Tibial nerve (tissue), 4 donors: ENCODE data around the gene SNAP47. TPM values are rescaled to one million over a fixed set of nuclear protein-coding genes. Genes with fewer than 3 reads are reported as not detected.

ENCODE experiments used
- DNase-seq, 2 donors: peaks; one replicate each; pipeline ENCODE4 v3.0.0-alpha.2; 2019; ENCODE audit warnings: low spot score in 2 of 2
- H3K27ac ChIP-seq, 4 donors: fragments of 200-600 bp; sonication (generic) in 3 of 4; one replicate each; pipeline ENCODE4 v1.5.1; 2017 to 2019; ENCODE audit warnings: mild to moderate bottlenecking in 1 of 4
- H3K27me3 ChIP-seq, 2 donors: fragments of 200-600 bp; sonication (generic) in 1 of 2; one replicate each; pipeline versions ENCODE4 v1.5.1 to v1.6.0; 2017 to 2019
- H3K36me3 ChIP-seq, 3 donors: fragments of 200-600 bp; sonication (generic); one replicate each; pipeline ENCODE4 v1.5.1; 2018 to 2019
- H3K4me1 ChIP-seq, 4 donors: fragments of 200-600 bp; sonication (generic) in 3 of 4; one replicate each; pipeline ENCODE4 v1.5.1; 2017 to 2019
- H3K4me3 ChIP-seq, 4 donors: fragments of 200-600 bp; sonication (generic) in 3 of 4; one replicate each; pipeline ENCODE4 v1.5.1; 2017 to 2019; ENCODE audit warnings: mild to moderate bottlenecking in 1 of 4, moderate library complexity in 1 of 4
- H3K9me3 ChIP-seq, 4 donors: fragments of 200-600 bp; sonication (generic) in 3 of 4; one replicate each; pipeline ENCODE4 v1.5.1; 2017 to 2019
- EP300 ChIP-seq, 2 donors: sonication (generic); formaldehyde crosslinking; IDR thresholded peaks; one replicate each; pipeline ENCODE4 v1.6.1; 2017; ENCODE audit warnings: antibody characterized with exemption in 2 of 2, mild to moderate bottlenecking in 1 of 2
- POLR2A ChIP-seq, 2 donors: fragments of 450-650 bp; IDR thresholded peaks; one replicate each; pipeline ENCODE4 v1.6.1; 2017; ENCODE audit warnings: antibody characterized with exemption in 2 of 2, mild to moderate bottlenecking in 2 of 2, moderate library complexity in 2 of 2
- WGBS, 2 donors: methylation state at CpG; one replicate each; pipeline ENCODE4 v1.1.5; 2018; 5-methylcytosine and 5-hydroxymethylcytosine counted together
- total RNA-seq, 4 donors: library from RNA; depleted of rRNA; stranded (reverse); fragments of >200 nt; gene quantifications; one replicate each; pipeline ENCODE4 v1.1.0, GENCODE V29; 2016
- TF ChIP-seq, protein P1 (sequence below), 5 experiments: fragments of 200-600 bp in 3 of 5; fragments of 450-650 bp in 2 of 5; sonication (generic) in 3 of 5; IDR thresholded peaks; one replicate each; pipeline ENCODE4 v1.5.1; 2016 to 2019; ENCODE audit warnings: antibody characterized with exemption in 5 of 5, mild to moderate bottlenecking in 3 of 5, moderate library complexity in 2 of 5

Gene SNAP47
- total RNA-seq, 4 donors from 2014 or later, result 49.4 to 69.9 (median 62.8) TPM

DNA sequence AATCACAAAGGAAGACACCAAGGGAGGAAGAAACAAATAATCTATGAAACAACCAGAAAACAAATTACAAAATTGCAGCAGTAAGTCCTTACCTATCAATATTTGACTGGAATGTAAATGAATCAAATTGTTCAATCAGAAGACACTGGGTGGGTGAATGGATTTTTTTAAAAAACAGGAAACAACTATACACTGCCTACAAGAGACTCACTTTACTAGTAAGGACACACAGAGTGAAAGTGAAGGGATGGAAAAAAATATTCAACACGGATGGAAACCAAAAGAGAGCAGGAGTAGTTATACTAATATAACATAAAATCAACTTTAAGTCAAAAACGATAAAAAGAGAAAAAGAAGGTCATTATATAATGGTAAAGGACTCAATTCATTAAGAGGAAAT lies 73.8 kb downstream of the SNAP47 start:
- TF ChIP-seq POLR2A (IDR thresholded peaks at IDR 0.05), result no peak
- TF ChIP-seq EP300 (IDR thresholded peaks at IDR 0.05), result no peak
- TF ChIP-seq, protein P1, sequence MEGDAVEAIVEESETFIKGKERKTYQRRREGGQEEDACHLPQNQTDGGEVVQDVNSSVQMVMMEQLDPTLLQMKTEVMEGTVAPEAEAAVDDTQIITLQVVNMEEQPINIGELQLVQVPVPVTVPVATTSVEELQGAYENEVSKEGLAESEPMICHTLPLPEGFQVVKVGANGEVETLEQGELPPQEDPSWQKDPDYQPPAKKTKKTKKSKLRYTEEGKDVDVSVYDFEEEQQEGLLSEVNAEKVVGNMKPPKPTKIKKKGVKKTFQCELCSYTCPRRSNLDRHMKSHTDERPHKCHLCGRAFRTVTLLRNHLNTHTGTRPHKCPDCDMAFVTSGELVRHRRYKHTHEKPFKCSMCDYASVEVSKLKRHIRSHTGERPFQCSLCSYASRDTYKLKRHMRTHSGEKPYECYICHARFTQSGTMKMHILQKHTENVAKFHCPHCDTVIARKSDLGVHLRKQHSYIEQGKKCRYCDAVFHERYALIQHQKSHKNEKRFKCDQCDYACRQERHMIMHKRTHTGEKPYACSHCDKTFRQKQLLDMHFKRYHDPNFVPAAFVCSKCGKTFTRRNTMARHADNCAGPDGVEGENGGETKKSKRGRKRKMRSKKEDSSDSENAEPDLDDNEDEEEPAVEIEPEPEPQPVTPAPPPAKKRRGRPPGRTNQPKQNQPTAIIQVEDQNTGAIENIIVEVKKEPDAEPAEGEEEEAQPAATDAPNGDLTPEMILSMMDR (IDR thresholded peaks at IDR 0.05), result no peak
- no peaks in the 10 kb centered on the region for H3K4me1 ChIP-seq
- 87% methylated on average over 2 of the region's 2 CpGs for WGBS, 2 donors
- no peaks in the 10 kb centered on the region for H3K27me3 ChIP-seq
- no peak overlapping the region for H3K4me3 ChIP-seq
- H3K36me3 ChIP-seq, result no peaks in the 10 kb centered on the region
- no peak for DNase-seq
- peaks cover 0 to 27% (median 8%) of the 10 kb centered on the region in 4 donors for H3K9me3 ChIP-seq
- no peak overlapping the region for H3K27ac ChIP-seq

DNA sequence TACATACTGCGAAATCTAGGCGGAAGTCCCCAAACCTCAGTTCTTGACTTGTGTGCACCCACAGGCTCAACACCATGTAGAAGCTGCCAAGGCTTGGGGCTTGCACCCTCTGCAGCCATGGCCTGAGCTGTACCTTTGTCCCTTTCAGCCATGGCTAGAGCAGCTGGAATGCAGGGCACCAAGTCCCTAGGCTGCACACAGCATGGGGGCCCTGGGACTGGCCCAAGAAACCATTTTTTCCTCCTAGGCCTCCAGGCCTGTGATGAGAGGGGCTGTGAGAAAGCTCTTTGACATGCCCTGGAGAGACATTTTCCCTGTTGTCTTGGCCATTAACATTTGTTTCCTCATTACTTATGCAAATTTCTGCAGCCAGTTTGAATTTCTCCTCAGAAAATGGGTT lies 78.7 kb downstream of the SNAP47 start:
- Histone ChIP-seq H3K4me1 (no peaks in the 10 kb centered on the region), H3K27me3 (no peaks in the 10 kb centered on the region), H3K4me3 (no peak overlapping the region), H3K9me3 (peaks cover 0 to 29% (median 6%) of the 10 kb centered on the region in 4 donors), H3K36me3 (no peaks in the 10 kb centered on the region), H3K27ac (no peak overlapping the region)
- TF ChIP-seq, protein P1 (IDR thresholded peaks at IDR 0.05), result no peak
- TF ChIP-seq EP300 (IDR thresholded peaks at IDR 0.05) (no peak), POLR2A (IDR thresholded peaks at IDR 0.05) (no peak)
- no peak for DNase-seq
- WGBS, 2 donors, result 93 to 94% methylated on average over 2 of the region's 2 CpGs

DNA sequence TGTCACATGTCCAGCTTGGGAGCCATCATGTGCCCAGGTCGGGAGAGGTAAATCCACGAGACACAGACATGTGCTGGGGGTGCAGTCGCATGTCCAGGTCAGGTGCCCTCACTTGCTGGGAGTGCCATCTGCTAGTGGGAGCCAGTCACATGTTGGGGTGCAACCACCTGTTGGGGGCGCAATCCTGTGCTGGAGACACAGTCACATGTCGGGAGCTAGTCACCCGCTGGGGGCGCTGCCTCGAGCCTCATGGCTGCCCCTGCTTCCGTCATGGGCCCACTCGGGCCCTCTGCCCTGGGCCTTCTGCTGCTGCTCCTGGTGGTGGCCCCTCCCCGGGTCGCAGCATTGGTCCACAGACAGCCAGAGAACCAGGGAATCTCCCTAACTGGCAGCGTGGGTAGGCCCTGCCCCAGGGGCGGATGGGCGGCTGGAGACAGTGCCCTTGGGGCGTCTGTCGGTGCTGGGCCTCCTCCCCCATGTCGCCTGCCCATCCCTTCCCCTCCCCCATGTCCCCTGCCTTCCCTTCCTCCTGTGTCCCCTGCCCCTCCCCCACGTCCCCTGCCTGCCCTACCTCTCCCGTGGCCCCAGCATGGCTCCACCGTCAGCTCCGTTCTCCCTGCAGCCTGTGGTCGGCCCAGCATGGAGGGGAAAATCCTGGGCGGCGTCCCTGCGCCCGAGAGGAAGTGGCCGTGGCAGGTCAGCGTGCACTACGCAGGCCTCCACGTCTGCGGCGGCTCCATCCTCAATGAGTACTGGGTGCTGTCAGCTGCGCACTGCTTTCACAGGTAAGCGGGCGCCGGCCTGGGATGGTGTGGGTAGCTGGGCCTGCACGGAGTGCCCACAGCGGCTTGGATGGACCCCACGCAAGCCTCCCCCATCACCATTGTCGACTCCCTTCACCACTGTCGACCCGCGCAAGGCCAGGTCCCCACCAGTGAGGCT lies 80.5 kb downstream of the SNAP47 start, which contains the start of gene PRSS38:
Gene PRSS38 (plus strand): TSS at position 208 of the 942 bp plus-strand sequence. CDS start 42 bp downstream, at position 250.
- H3K4me1 ChIP-seq, result no peaks in the 10 kb centered on the region
- H3K4me3 ChIP-seq, result no peak within 1 kb of the TSS
- H3K36me3 ChIP-seq, result no peaks in the 10 kb centered on the region
- TF ChIP-seq POLR2A (IDR thresholded peaks at IDR 0.05), result no peak
- TF ChIP-seq EP300 (IDR thresholded peaks at IDR 0.05), result no peak
- H3K27ac ChIP-seq, result no peak within 1 kb of the TSS
- DNase-seq, result no peak
- H3K27me3 ChIP-seq, result no peaks in the 10 kb centered on the region
- H3K9me3 ChIP-seq, result peaks cover 0 to 29% (median 6%) of the 10 kb centered on the region in 4 donors
- 93 to 94% methylated on average over 39 to 43 of the region's 44 CpGs for WGBS, 2 donors

DNA sequence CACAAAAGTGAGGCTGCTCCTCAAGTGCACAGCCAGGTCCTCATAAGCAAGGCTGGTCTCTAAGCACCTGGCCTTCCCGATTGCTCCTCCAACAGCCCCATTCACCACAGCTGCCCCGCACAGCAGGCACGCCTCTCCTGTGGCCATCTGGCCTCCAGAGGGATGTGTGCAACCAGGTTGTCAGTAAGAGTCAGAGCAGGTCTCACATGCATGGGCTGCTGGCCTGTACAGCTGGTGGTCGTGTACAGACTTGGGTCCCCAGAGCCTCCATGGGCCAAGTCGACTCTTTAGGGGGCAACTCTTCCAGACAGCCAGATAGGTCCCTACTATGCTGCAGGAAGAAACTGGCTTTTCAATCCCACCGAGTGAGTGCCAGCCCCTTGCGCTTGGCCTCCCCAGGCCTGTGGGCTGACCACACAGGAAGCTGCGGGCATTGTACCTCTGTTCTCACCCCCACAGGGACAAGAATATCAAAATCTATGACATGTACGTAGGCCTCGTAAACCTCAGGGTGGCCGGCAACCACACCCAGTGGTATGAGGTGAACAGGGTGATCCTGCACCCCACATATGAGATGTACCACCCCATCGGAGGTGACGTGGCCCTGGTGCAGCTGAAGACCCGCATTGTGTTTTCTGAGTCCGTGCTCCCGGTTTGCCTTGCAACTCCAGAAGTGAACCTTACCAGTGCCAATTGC lies 81.7 kb downstream of the SNAP47 start:
- Histone ChIP-seq H3K4me3 (no peak overlapping the region), H3K9me3 (peaks cover 0 to 36% (median 6%) of the 10 kb centered on the region in 4 donors), H3K4me1 (no peaks in the 10 kb centered on the region), H3K27ac (no peak overlapping the region), H3K36me3 (no peaks in the 10 kb centered on the region), H3K27me3 (no peaks in the 10 kb centered on the region)
- DNase-seq, result no peak
- no peak for TF ChIP-seq POLR2A (IDR thresholded peaks at IDR 0.05)
- TF ChIP-seq EP300 (IDR thresholded peaks at IDR 0.05), result no peak
- TF ChIP-seq, protein P1 (IDR thresholded peaks at IDR 0.05), result no peak
- WGBS, 2 donors, result 90 to 99% methylated on average over 14 of the region's 16 CpGs

DNA sequence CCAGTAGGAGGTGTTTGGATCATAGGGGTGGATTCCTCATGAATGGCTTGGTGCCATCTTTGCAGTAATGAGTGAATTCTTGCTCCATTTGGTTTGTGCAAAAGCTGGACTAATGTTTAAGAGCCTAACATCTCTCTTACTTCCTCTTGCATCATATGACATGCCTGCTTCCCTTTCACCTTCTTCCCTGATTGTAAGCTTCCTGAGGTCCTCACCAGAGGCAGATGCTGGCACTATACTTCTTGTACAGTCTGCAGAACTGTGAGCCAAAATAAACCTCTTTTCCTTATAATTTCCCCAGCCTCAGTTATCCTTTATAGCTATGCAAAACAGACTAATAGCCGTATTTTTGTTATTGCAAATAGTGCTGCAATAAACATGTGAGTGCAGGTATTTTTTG lies 88.3 kb downstream of the SNAP47 start:
- H3K4me1 ChIP-seq, result no peaks in the 10 kb centered on the region
- TF ChIP-seq, protein P1 (IDR thresholded peaks at IDR 0.05), result no peak
- TF ChIP-seq POLR2A (IDR thresholded peaks at IDR 0.05), result no peak
- TF ChIP-seq EP300 (IDR thresholded peaks at IDR 0.05), result no peak
- no peak overlapping the region for H3K27ac ChIP-seq
- H3K27me3 ChIP-seq, result no peaks in the 10 kb centered on the region
- DNase-seq, result no peak
- no peaks in the 10 kb centered on the region for H3K36me3 ChIP-seq
- WGBS, 2 donors, result 78 to 93% methylated on average over 1 of the region's 1 CpG
- H3K9me3 ChIP-seq, result peaks cover 0 to 36% (median 0%) of the 10 kb centered on the region in 4 donors
- H3K4me3 ChIP-seq, result no peak overlapping the region
